Activated B cell treated with CpG ODN at 0.5 μM for 24 hours (primary cell): ENCODE results near the gene CDKAL1. TPM values are rescaled to one million over a fixed set of nuclear protein-coding genes. Genes with fewer than 3 reads are reported as not detected.

Experiments
- ATAC-seq: fragments of 200-7000 bp; cut with Tn5 transposase; one replicate; pipeline ENCODE4 v1.10.0; 2021; ENCODE audit warnings: low read depth, mild to moderate bottlenecking, moderate library complexity
- CTCF ChIA-PET: fragments of 350-600 bp; sonication (Branson Sonifier 250); formaldehyde crosslinking; loops from one replicate; lab custom pipeline; 2021; ENCODE audit warnings: antibody characterized with exemption; lab: Charles Lee
- POLR2A ChIA-PET: fragments of 350-600 bp; sonication (Branson Sonifier 250); formaldehyde crosslinking; loops from one replicate; lab custom pipeline; 2021; ENCODE audit warnings: antibody characterized with exemption; lab: Charles Lee
- DNase-seq: peaks from one replicate; pipeline ENCODE4 v3.0.0; 2022
- H3K27ac Mint-ChIP-seq: one replicate; pipeline ENCODE4 v1.8.0; 2020; ENCODE audit warnings: mixed read lengths
- H3K27me3 Mint-ChIP-seq: one replicate; pipeline ENCODE4 v1.8.0; 2021; ENCODE audit warnings: mixed read lengths
- H3K36me3 Mint-ChIP-seq: one replicate; pipeline ENCODE4 v1.8.0; 2021; ENCODE audit warnings: low read depth, mixed read lengths
- H3K4me1 Mint-ChIP-seq: one replicate; pipeline ENCODE4 v1.8.0; 2021; ENCODE audit warnings: mixed read lengths
- H3K4me3 Mint-ChIP-seq: one replicate; pipeline ENCODE4 v1.8.0; 2020; ENCODE audit warnings: mild to moderate bottlenecking, mixed read lengths
- H3K9me3 Mint-ChIP-seq: one replicate; pipeline ENCODE4 v1.8.0; 2020; ENCODE audit warnings: mixed read lengths
- CTCF ChIP-seq: fragments of 200-600 bp; IDR thresholded peaks from one replicate; pipeline ENCODE4 v1.8.0; 2022; ENCODE audit warnings: antibody characterized with exemption, mild to moderate bottlenecking
- intact Hi-C: fragments of 100-400 bp; cut with micrococcal nuclease; formaldehyde crosslinking; loops from one replicate; pipeline ENCODE4 v1.15.1; 2024
- total RNA-seq: library from RNA; stranded (reverse); gene quantifications from 2 replicates; pipeline ENCODE4 v1.2.3, GENCODE V29; 2022

CDKAL1 gene
- total RNA-seq, 1 donor from 2014 or later = 31.9 TPM

GRCh38 chr6:20700375-20700774, 166.1 kb downstream of the CDKAL1 start:
- Mint-ChIP-seq H3K4me1 (peaks cover 25% of the 10 kb centered on the region), H3K9me3 (no peaks in the 10 kb centered on the region), H3K36me3 (peaks cover 4% of the 10 kb centered on the region), H3K4me3 (no peak overlapping the region), H3K27ac (no peak overlapping the region), H3K27me3 (no peaks in the 10 kb centered on the region)
- no peak for ATAC-seq
- TF ChIP-seq CTCF = no peak
- DNase-seq = no peak
- ChIA-PET CTCF (no interaction called here), POLR2A (interaction anchor here (0.7 kb wide), 1 partner anchor 138 kb away, joined by 3 read pairs; no protein-coding TSS in a partner anchor)
- intact Hi-C loops = no loop called here

- H3K9me3 Mint-ChIP-seq = no peaks in the 10 kb centered on the region
- H3K4me3 Mint-ChIP-seq = no peak overlapping the region
- intact Hi-C loops = no loop called here
- no peak for TF ChIP-seq CTCF
- H3K4me1 Mint-ChIP-seq = peaks cover 22% of the 10 kb centered on the region
- H3K27ac Mint-ChIP-seq = no peak overlapping the region
- ATAC-seq (no peak), DNase-seq (no peak)
- H3K36me3 Mint-ChIP-seq = no peaks in the 10 kb centered on the region
- ChIA-PET POLR2A (no interaction called here), CTCF (no interaction called here)
- no peaks in the 10 kb centered on the region for H3K27me3 Mint-ChIP-seq
These were observed 168.1 kb downstream of the CDKAL1 start for GRCh38 chr6:20702366-20702765.

- Mint-ChIP-seq H3K27me3 (no peaks in the 10 kb centered on the region), H3K4me1 (peaks cover 16% of the 10 kb centered on the region), H3K36me3 (no peaks in the 10 kb centered on the region), H3K4me3 (no peak overlapping the region), H3K9me3 (no peaks in the 10 kb centered on the region), H3K27ac (no peak overlapping the region)
- ChIA-PET CTCF (no interaction called here), POLR2A (no interaction called here)
- no peak for TF ChIP-seq CTCF
- ATAC-seq (no peak), DNase-seq (no peak)
- intact Hi-C loops = no loop called here
These were observed 168.8 kb downstream of the CDKAL1 start for GRCh38 chr6:20703049-20703448.

GRCh38 chr6:20704325-20705025, 170.2 kb downstream of the CDKAL1 start:
- Mint-ChIP-seq H3K9me3 (no peaks in the 10 kb centered on the region), H3K36me3 (no peaks in the 10 kb centered on the region), H3K4me3 (no peak overlapping the region), H3K4me1 (peaks cover 11% of the 10 kb centered on the region), H3K27ac (no peak overlapping the region), H3K27me3 (no peaks in the 10 kb centered on the region)
- DNase-seq (no peak), ATAC-seq (no peak)
- no peak for TF ChIP-seq CTCF
- intact Hi-C loops = no loop called here
- ChIA-PET POLR2A (no interaction called here), CTCF (no interaction called here)

GRCh38 chr6:20705741-20706140, 171.5 kb downstream of the CDKAL1 start:
- TF ChIP-seq CTCF = no peak
- ATAC-seq = no peak
- DNase-seq = no peak
- Mint-ChIP-seq H3K9me3 (no peaks in the 10 kb centered on the region), H3K27me3 (no peaks in the 10 kb centered on the region), H3K4me3 (no peak overlapping the region), H3K27ac (no peak overlapping the region), H3K36me3 (no peaks in the 10 kb centered on the region), H3K4me1 (peaks cover 11% of the 10 kb centered on the region)
- ChIA-PET POLR2A (no interaction called here), CTCF (no interaction called here)
- intact Hi-C loops = no loop called here
